ENCODE data around the gene HIVEP3. TPM values are rescaled to one million over a fixed set of nuclear protein-coding genes. Genes with fewer than 3 reads are reported as not detected.
A peak's percentile ranks its signal among the peaks of the same experiment; 100 is the strongest.

The HIVEP3 gene
- total RNA-seq, 2 experiments from 2014 or later: 15.1 to 18.1 TPM

DNA sequence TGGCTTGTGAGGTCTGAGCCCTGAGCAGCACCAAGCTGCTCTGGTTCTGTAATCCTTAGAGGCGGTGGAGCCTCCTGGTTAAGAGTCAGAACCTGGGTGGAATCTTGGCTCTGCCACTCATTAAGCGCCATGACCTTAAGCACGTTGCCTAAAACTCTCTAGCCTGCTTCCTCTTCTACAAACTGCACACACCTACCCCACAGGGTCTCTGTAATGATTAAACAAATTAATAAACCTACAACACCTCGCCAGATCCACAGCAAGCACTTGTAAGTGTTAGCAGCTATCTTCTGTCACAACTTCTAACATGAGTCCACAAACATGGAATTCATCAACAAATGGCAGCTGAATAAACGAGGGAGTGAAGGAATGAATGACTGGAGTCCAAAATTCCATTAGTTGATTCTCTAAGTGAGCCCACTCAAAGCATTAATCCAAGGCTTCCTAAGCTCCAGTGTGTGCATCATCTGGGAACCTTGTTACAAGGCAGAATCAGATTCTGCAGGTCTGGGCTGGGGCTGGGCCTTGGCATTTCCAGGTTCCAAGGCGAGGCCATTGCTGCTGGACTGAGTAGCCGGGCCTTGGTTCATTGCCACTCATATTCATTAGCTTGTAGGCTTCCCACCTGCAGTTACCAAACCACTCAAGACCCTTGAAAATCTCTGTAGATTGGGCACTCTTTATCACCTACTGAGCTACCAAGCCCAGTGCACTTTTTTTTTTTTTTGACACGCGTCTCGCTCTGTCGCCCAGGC is 168.6 kb downstream of the HIVEP3 start:
- DNase-seq: no peak
- CTCF ChIA-PET: interaction anchor here (0.9 to 2.8 kb wide), 7 partner anchors 10 to 77 kb away, joined by 3 to 23 read pairs (median 4); no protein-coding TSS in a partner anchor
- Mint-ChIP-seq H3K4me1 (peaks cover 61% of the 10 kb centered on the region), H3K9me3 (ENCODE audit: low read depth) (no peaks in the 10 kb centered on the region), H3K27ac (no peak overlapping the region), H3K27me3 (no peaks in the 10 kb centered on the region), H3K36me3 (peaks cover 4% of the 10 kb centered on the region), H3K4me3 (no peak overlapping the region)
- ATAC-seq: no peak

GRCh38 chr1:41745022-41745421 is 173.7 kb downstream of the HIVEP3 start:
- Mint-ChIP-seq H3K27me3 (no peaks in the 10 kb centered on the region), H3K36me3 (peaks cover 1% of the 10 kb centered on the region), H3K27ac (no peak overlapping the region), H3K4me3 (no peak overlapping the region), H3K4me1 (peaks cover 48% of the 10 kb centered on the region), H3K9me3 (ENCODE audit: low read depth) (no peaks in the 10 kb centered on the region)
- CTCF ChIA-PET: no interaction called here
- no peak for ATAC-seq
- no peak for DNase-seq

DNA sequence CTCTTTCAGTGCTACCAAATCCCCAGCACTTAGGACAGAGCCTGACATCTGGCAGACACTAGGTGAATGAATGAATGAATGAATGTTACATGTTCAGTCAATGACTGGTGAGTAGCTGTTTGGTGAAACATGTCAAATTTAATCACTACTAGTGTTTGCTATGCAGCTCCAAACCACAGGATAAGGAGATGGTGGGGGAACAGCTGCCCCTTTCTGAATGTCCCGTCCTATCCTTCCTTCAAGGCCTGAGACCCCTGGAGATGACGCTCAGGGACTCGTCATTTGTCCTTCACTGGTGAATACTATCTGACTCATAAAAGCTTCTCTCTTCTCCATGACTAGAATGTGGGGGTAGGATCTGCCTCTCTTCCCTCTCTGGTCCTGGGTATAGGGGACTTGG is 175.4 kb downstream of the HIVEP3 start:
- no peak overlapping the region for H3K4me3 Mint-ChIP-seq
- CTCF ChIA-PET: interaction anchor here (1.1 kb wide), 1 partner anchor 59 kb away, joined by 3 read pairs; no protein-coding TSS in a partner anchor
- H3K27me3 Mint-ChIP-seq: no peaks in the 10 kb centered on the region
- DNase-seq (no peak), ATAC-seq (no peak)
- peaks cover 52% of the 10 kb centered on the region for H3K4me1 Mint-ChIP-seq
- no peaks in the 10 kb centered on the region for H3K36me3 Mint-ChIP-seq
- H3K9me3 Mint-ChIP-seq (ENCODE audit: low read depth): no peaks in the 10 kb centered on the region
- H3K27ac Mint-ChIP-seq: no peak overlapping the region

DNA sequence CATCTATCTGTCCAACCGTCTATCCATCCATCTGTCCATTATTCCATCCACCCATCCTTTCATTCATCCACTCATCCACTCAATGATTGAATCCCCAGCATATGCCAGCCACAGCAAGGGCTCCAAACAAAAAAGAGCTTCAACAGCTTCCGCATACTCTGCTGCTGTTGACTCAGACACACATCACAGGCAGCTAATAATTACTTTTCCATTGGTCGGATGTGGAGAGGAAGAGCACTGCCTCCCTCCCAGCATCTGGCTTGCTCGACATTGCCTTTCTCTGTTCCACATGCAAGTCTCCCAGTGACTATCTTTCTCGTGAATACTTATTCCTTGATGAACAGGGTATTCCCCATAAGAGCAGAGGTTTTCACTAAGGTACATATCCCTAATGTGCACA is 176.5 kb downstream of the HIVEP3 start:
- ATAC-seq: no peak
- DNase-seq: no peak
- H3K27me3 Mint-ChIP-seq: no peaks in the 10 kb centered on the region
- no peaks in the 10 kb centered on the region for H3K36me3 Mint-ChIP-seq
- CTCF ChIA-PET: interaction anchor here (1.9 kb wide), 1 partner anchor 15 kb away, joined by 4 read pairs; no protein-coding TSS in a partner anchor
- H3K4me3 Mint-ChIP-seq: no peak overlapping the region
- H3K9me3 Mint-ChIP-seq (ENCODE audit: low read depth): no peaks in the 10 kb centered on the region
- H3K27ac Mint-ChIP-seq: no peak overlapping the region
- H3K4me1 Mint-ChIP-seq: peaks cover 49% of the 10 kb centered on the region

- H3K36me3 Mint-ChIP-seq: no peaks in the 10 kb centered on the region
- DNase-seq: no peak
- CTCF ChIA-PET: interaction anchor here (1.9 to 4.1 kb wide), 2 partner anchors 9 to 14 kb away, joined by 4 to 23 read pairs; no protein-coding TSS in a partner anchor
- no peak for ATAC-seq
- H3K27me3 Mint-ChIP-seq: no peaks in the 10 kb centered on the region
- no peaks in the 10 kb centered on the region for H3K9me3 Mint-ChIP-seq (ENCODE audit: low read depth)
- peaks cover 49% of the 10 kb centered on the region for H3K4me1 Mint-ChIP-seq
- no peak overlapping the region for H3K4me3 Mint-ChIP-seq
- H3K27ac Mint-ChIP-seq: peak overlapping the region; percentile 83
Observed at GRCh38 chr1:41741244-41741643, 177.5 kb downstream of the HIVEP3 start.

GRCh38 chr1:41740630-41741239 is 178.0 kb downstream of the HIVEP3 start:
- Mint-ChIP-seq H3K27ac (peak overlapping the region; percentile 83), H3K9me3 (ENCODE audit: low read depth) (no peaks in the 10 kb centered on the region), H3K36me3 (no peaks in the 10 kb centered on the region), H3K27me3 (no peaks in the 10 kb centered on the region), H3K4me3 (no peak overlapping the region), H3K4me1 (peaks cover 49% of the 10 kb centered on the region)
- CTCF ChIA-PET: interaction anchor here (1.9 to 4.1 kb wide), 2 partner anchors 10 to 13 kb away, joined by 4 to 23 read pairs; no protein-coding TSS in a partner anchor
- ATAC-seq (peak; percentile 48), DNase-seq (peak; percentile 58)

DNA sequence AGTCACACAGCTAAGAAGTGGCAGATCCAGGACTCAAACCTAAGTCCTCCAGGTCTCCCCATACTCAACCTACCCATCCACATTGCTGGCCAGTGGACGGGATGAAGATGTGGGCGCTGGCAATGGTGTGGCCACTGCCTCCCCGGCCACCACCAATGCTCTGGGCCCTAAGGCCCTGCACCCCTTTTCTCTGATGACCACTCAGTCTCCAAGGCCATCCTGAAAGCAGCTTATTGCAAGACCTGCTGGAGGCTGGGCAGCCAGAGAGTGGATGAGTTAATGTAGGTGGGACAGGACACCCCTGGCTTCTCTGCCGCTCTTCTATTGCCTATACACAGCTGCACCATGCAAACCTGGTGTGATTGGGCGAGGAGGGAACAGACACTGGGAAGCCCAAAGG is 178.7 kb downstream of the HIVEP3 start:
- Mint-ChIP-seq H3K4me1 (peaks cover 51% of the 10 kb centered on the region), H3K4me3 (no peak overlapping the region), H3K36me3 (no peaks in the 10 kb centered on the region), H3K27me3 (no peaks in the 10 kb centered on the region), H3K27ac (peak overlapping the region; percentile 83), H3K9me3 (ENCODE audit: low read depth) (no peaks in the 10 kb centered on the region)
- CTCF ChIA-PET: interaction anchor here (1.3 to 4.1 kb wide), 2 partner anchors 10 kb away, joined by 3 to 23 read pairs; no protein-coding TSS in a partner anchor
- no peak for ATAC-seq
- no peak for DNase-seq

- ATAC-seq: peak; percentile 70
- no peaks in the 10 kb centered on the region for H3K9me3 Mint-ChIP-seq (ENCODE audit: low read depth)
- CTCF ChIA-PET: interaction anchor here (1.3 to 4.1 kb wide), 3 partner anchors 9 to 67 kb away, joined by 3 to 23 read pairs (median 3); no protein-coding TSS in a partner anchor
Observed at GRCh38 chr1:41739061-41739955, 179.4 kb downstream of the HIVEP3 start.

DNA sequence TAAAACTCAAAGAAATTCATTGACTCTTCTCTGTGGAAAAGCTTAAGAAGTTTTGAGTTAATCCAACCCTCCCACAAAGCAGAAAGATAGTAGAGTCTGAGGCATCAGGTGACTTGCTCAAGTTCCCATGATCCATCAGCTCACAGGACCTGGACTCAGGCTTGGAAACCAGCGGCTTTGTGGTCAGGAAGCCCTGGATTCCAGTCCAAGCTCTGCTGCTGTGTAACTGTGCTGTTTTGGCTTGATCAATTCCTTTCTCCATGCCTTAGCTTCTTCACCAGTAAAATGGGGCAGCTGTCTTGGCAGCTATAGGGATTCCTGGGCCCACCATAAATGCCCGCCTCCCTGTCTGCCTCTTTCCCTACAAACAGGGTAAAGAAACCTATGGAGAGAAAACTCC is 180.2 kb downstream of the HIVEP3 start:
- ATAC-seq (no peak), DNase-seq (no peak)
- Mint-ChIP-seq H3K4me1 (peaks cover 45% of the 10 kb centered on the region), H3K27me3 (no peaks in the 10 kb centered on the region), H3K27ac (peak overlapping the region; percentile 73), H3K36me3 (no peaks in the 10 kb centered on the region), H3K9me3 (ENCODE audit: low read depth) (no peaks in the 10 kb centered on the region), H3K4me3 (no peak overlapping the region)
- CTCF ChIA-PET: interaction anchor here (1.3 to 4.1 kb wide), 2 partner anchors 12 to 68 kb away, joined by 3 to 23 read pairs; no protein-coding TSS in a partner anchor

More at GRCh38 chr1:41739061-41739955, 179.4 kb downstream of the HIVEP3 start:
- H3K36me3 Mint-ChIP-seq: no peaks in the 10 kb centered on the region
- H3K4me3 Mint-ChIP-seq: no peak overlapping the region
- peaks cover 47% of the 10 kb centered on the region for H3K4me1 Mint-ChIP-seq
- no peaks in the 10 kb centered on the region for H3K27me3 Mint-ChIP-seq
- peak overlapping the region; percentile 73 for H3K27ac Mint-ChIP-seq
- DNase-seq: peak; percentile 81

DNA sequence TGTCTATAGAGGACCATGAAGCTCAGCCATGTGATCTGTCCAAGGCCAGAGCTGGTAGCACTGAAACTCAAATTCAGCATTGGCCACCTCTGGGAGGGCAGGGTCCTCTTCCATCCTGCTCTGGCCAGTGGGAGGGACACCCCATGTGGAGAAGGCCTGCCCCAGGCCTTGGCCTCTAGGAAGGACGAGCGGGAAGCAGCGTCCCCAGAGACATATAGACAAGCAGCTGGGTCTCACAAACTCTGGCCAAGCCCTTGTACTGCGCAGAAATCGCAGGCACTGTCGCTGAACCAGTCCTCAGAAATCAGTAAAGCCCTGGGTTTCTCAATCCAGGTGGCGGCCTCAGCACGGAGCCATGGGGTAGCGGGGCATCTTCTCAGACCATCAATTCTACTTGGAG is 180.7 kb downstream of the HIVEP3 start:
- no peaks in the 10 kb centered on the region for H3K36me3 Mint-ChIP-seq
- no peaks in the 10 kb centered on the region for H3K9me3 Mint-ChIP-seq (ENCODE audit: low read depth)
- H3K4me1 Mint-ChIP-seq: peaks cover 43% of the 10 kb centered on the region
- DNase-seq (no peak), ATAC-seq (no peak)
- no peak overlapping the region for H3K4me3 Mint-ChIP-seq
- H3K27me3 Mint-ChIP-seq: no peaks in the 10 kb centered on the region
- H3K27ac Mint-ChIP-seq: no peak overlapping the region
- CTCF ChIA-PET: interaction anchor here (4.1 kb wide), 1 partner anchor 12 kb away, joined by 23 read pairs; no protein-coding TSS in a partner anchor

- Mint-ChIP-seq H3K4me3 (no peak overlapping the region), H3K36me3 (no peaks in the 10 kb centered on the region), H3K4me1 (peaks cover 25% of the 10 kb centered on the region), H3K9me3 (ENCODE audit: low read depth) (no peaks in the 10 kb centered on the region), H3K27ac (no peak overlapping the region), H3K27me3 (no peaks in the 10 kb centered on the region)
- no peak for DNase-seq
- no peak for ATAC-seq
- CTCF ChIA-PET: no interaction called here
Observed at GRCh38 chr1:41735631-41736260, 183.0 kb downstream of the HIVEP3 start.

DNA sequence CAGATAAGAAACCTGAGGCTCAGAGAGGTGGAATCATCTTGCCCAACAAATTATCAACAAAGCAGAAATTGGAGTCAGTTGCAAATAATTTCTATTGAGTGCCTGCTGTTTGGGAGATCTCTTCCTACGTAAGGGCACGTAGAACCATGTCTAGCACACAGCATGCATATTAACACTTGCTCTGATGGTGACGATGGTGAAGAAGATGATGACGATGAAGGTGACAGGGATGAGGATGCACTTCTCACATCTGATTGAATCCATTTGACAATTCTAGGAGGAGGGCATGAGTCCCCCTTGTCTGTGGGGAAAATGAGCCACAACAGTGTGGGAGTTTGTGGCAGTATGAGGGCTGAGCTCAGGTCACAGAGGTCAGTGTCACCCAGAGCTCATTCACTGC is 183.6 kb downstream of the HIVEP3 start:
- H3K27ac Mint-ChIP-seq: no peak overlapping the region
- ATAC-seq (no peak), DNase-seq (no peak)
- peaks cover 19% of the 10 kb centered on the region for H3K4me1 Mint-ChIP-seq
- no peaks in the 10 kb centered on the region for H3K9me3 Mint-ChIP-seq (ENCODE audit: low read depth)
- no peaks in the 10 kb centered on the region for H3K27me3 Mint-ChIP-seq
- CTCF ChIA-PET: no interaction called here
- H3K4me3 Mint-ChIP-seq: no peak overlapping the region
- no peaks in the 10 kb centered on the region for H3K36me3 Mint-ChIP-seq

Measured in activated CD8-positive, alpha-beta memory T cell treated with anti-CD3 and anti-CD28 coated beads, Interleukin-2, amount 10 ng/mL, durations not matched to agents 7 days and 5 days (primary cell).